Adrenal gland (tissue), 12 donors: Measurements from ENCODE around the gene ADAMTS17. TPM values are rescaled to one million over a fixed set of nuclear protein-coding genes. Genes with fewer than 3 reads are reported as not detected.

ENCODE experiments used
- DNase-seq, 7 donors: peaks; one replicate each; pipeline ENCODE4 v3.0.0-alpha.2; 2019 to 2020
- H3K27ac ChIP-seq, 5 donors: fragments of 200-600 bp; sonication (generic) in 4 of 5; 1 replicate in 3 of 5; 2 replicates in 2 of 5; pipeline versions ENCODE4 v1.5.1 to v1.8.0; 2016 to 2020; ENCODE audit warnings: mild to moderate bottlenecking in 1 of 5
- H3K27me3 ChIP-seq: fragments of 200-600 bp; 2 replicates; pipeline ENCODE4 v1.8.0; 2021
- H3K36me3 ChIP-seq, 2 donors: fragments of 200-600 bp; replicated peaks in 1 of 2; 1 replicate in 1 of 2; 2 replicates in 1 of 2; pipeline versions ENCODE4 v1.5.1 to v1.8.0; 2018 to 2022
- H3K4me1 ChIP-seq, 2 donors: fragments of 200-600 bp; replicated peaks in 1 of 2; 1 replicate in 1 of 2; 2 replicates in 1 of 2; pipeline versions ENCODE4 v1.5.1 to v1.8.0; 2018 to 2021
- H3K4me3 ChIP-seq, 4 donors: fragments of 200-600 bp; sonication (generic) in 3 of 4; one replicate each; pipeline ENCODE4 v1.5.1; 2016 to 2018
- H3K9me3 ChIP-seq, 3 donors: fragments of 200-600 bp; sonication (generic) in 1 of 3; replicated peaks in 1 of 3; 1 replicate in 2 of 3; 2 replicates in 1 of 3; pipeline versions ENCODE4 v1.5.1 to v1.8.0; 2016 to 2021
- POLR2A ChIP-seq, 2 donors: fragments of 450-650 bp; IDR thresholded peaks; one replicate each; pipeline ENCODE4 v1.6.1; 2017; ENCODE audit warnings: antibody characterized with exemption in 2 of 2, mild to moderate bottlenecking in 2 of 2, moderate library complexity in 1 of 2
- WGBS, 4 donors: extraction: QIAGEN DNeasy Blood & Tissue Kit in 2 of 4; methylation state at CpG; one replicate each; pipeline versions ENCODE4 v1.1.5 to v1.1.7; 2013 to 2017; 5-methylcytosine and 5-hydroxymethylcytosine counted together
- intact Hi-C, 2 donors: fragments of 100-400 bp; cut with DNase I; formaldehyde crosslinking; loops; one replicate each; pipeline versions ENCODE4 v1.14.1 to v1.15.0; 2022 to 2023
- polyA plus RNA-seq, 3 donors: library from polyadenylated mRNA; stranded (reverse); fragments of 200-250 nt in 2 of 3; fragments of 350-450 nt in 1 of 3; fragmentation: Illumina TruSeq in 1 of 3; extraction: RNeasy Lipid Tissue Mini Kit (QIAGEN cat#74804) in 1 of 3; gene quantifications; one replicate each; pipeline ENCODE4 v1.2.3, GENCODE V29; 2013 to 2014
- total RNA-seq, 9 donors: library from RNA; depleted of rRNA in 4 of 9; stranded (reverse); fragments of >200 nt in 4 of 9; fragments of 120-200 nt in 1 of 9; fragmentation: NEBNext Ultra II Directional in 1 of 9; extraction: Animal tissue kit (Norgen Biotek cat#: 25700) in 1 of 9; gene quantifications; one replicate each; pipeline versions ENCODE4 v1.1.0 to v1.2.4, GENCODE V29; 2013 to 2023
- TF ChIP-seq, protein P1 (sequence below), 6 experiments: fragments of 450-650 bp in 4 of 6; fragments of 200-600 bp in 2 of 6; sonication (generic) in 1 of 6; IDR thresholded peaks; 1 replicate in 5 of 6; 2 replicates in 1 of 6; pipeline versions ENCODE4 v1.5.1 to v1.8.0; 2016 to 2021; ENCODE audit warnings: antibody characterized with exemption in 6 of 6, mild to moderate bottlenecking in 2 of 6, moderate library complexity in 1 of 6
- donor health status: healthy with polysubstance abuse.
- donor health status: Bipolar disorder and iron deficiency.
- donor health status: DM: yes; HTN: yes; CAD: no.
- donor health status: DM: no; HTN: no; CAD: no.
- donor health status: DM: no; HTN: no; CAD: no.
- donor health status: DM: yes; HTN: yes; CAD: no.

The ADAMTS17 gene
- total and polyA plus RNA-seq, 12 donors, result 0.51 to 14.8 (median 2.9) TPM

DNA sequence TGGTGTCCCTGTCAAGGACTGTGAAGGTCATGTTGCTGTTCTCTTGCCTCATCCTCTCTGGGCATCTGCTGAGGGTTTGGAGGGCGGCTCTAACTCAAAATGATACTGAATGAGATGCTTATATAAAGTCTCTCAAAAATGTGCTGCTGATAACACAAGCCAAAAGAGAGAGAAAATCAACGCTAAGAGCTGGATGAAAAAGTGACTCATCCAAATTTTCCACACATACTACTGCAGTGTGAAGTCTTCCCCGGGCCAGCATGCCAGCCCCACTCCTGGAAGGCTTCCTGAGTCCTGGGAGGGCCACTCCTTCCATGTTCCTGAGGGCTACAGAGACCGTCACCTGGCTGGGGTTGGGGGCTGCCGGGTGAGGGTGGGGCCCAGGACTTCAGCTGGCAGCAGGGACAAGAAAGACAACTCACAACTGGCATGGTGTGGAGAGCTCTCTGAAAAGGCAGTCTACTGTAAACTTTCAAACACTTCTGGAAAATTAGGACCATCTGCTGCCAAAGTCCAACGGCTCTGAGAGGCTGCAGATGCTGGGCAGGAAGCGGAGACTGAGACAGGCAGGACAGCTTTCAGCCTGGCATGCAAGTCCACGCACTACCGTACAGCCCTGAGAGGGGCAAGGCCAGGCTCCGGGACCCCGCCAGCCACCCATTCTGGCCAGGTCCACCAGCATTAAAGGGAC is 200.3 kb downstream of the ADAMTS17 start:
- 67 to 85% (median 80%) methylated on average over 5 to 11 of the region's 11 CpGs for WGBS, 4 donors
- intact Hi-C loops, result no loop called here

DNA sequence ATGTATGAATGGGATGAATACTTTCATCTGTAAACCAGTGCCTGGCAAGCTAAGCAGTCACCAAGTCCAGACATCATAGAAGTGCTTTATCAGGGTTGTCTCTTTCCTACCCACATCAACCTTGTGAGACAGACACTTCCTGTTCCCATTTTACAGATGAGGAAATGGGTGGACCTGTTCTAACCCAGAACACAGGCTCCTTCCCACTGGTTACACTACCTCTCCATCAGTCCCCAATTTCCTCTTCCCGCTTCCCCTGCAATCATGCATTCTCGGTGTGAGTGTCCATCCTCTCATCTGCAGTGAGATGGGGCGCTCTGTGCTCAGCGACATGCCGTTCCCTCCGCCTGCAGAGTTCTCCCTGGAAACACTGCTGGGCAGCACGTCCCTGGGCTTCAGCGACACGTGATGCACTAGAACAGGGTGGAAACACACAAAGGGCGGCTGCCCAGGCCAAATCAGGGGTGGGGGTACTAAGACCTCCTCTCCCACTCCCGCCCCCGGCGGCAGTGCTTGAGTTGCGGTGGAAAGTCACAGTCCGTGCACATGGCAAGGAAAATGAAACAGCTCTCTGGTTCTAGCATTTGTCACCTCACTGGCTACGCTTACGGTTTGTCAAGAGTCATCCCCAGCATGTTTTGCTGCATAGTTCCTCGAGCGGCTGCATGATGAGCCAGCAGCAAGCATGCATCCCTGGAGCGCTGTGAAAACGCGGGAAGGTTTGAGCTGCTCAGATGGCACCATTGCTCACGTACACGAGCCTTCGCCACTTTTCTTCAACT is 201.1 kb downstream of the ADAMTS17 start:
- Histone ChIP-seq H3K36me3 (no peaks in the 10 kb centered on the region), H3K27ac (no peak overlapping the region), H3K4me3 (no peak overlapping the region), H3K4me1 (no peaks in the 10 kb centered on the region), H3K27me3 (no peaks in the 10 kb centered on the region), H3K9me3 (no peaks in the 10 kb centered on the region)
- intact Hi-C loops, result no loop called here
- no peak for DNase-seq
- TF ChIP-seq, protein P1, sequence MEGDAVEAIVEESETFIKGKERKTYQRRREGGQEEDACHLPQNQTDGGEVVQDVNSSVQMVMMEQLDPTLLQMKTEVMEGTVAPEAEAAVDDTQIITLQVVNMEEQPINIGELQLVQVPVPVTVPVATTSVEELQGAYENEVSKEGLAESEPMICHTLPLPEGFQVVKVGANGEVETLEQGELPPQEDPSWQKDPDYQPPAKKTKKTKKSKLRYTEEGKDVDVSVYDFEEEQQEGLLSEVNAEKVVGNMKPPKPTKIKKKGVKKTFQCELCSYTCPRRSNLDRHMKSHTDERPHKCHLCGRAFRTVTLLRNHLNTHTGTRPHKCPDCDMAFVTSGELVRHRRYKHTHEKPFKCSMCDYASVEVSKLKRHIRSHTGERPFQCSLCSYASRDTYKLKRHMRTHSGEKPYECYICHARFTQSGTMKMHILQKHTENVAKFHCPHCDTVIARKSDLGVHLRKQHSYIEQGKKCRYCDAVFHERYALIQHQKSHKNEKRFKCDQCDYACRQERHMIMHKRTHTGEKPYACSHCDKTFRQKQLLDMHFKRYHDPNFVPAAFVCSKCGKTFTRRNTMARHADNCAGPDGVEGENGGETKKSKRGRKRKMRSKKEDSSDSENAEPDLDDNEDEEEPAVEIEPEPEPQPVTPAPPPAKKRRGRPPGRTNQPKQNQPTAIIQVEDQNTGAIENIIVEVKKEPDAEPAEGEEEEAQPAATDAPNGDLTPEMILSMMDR (IDR thresholded peaks at IDR 0.05), result no peak
- no peak for TF ChIP-seq POLR2A (IDR thresholded peaks at IDR 0.05)
- WGBS, 4 donors, result 83 to 91% (median 88%) methylated on average over 23 to 25 of the region's 25 CpGs

More for the DNA sequence above, 200.3 kb downstream of the ADAMTS17 start:
- no peaks in the 10 kb centered on the region for H3K9me3 ChIP-seq
- no peaks in the 10 kb centered on the region for H3K4me1 ChIP-seq
- DNase-seq, result no peak
- no peak overlapping the region for H3K4me3 ChIP-seq
- no peaks in the 10 kb centered on the region for H3K27me3 ChIP-seq
- TF ChIP-seq, protein P1 (IDR thresholded peaks at IDR 0.05), result no peak
- no peak for TF ChIP-seq POLR2A (IDR thresholded peaks at IDR 0.05)
- no peaks in the 10 kb centered on the region for H3K36me3 ChIP-seq
- no peak overlapping the region for H3K27ac ChIP-seq

DNA sequence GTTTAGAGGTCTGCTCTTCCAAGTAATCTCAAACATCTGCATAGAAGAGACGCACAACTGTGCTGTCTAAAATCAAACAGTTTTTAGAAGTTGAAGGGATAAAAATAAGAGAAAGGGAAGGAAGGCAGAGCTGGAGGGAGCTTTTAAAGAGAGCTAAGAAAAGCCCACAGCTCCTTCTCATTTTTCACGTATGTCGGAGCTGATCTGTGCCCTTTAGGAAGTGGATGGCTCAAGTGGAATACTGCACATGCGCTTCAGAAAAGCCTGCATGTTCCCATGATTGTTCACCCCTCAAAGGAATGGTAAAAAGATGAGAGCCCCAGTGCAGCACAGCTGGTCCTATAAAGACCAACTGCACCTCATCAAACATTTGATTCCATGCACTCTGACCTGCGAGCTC is 207.2 kb downstream of the ADAMTS17 start:
- 57 to 80% (median 70%) methylated on average over 5 of the region's 5 CpGs for WGBS, 4 donors
- Histone ChIP-seq H3K9me3 (no peaks in the 10 kb centered on the region), H3K27ac (no peak overlapping the region), H3K36me3 (no peaks in the 10 kb centered on the region), H3K4me3 (no peak overlapping the region), H3K27me3 (no peaks in the 10 kb centered on the region), H3K4me1 (no peaks in the 10 kb centered on the region)
- intact Hi-C loops, result loop anchor here (10.0 kb wide), 2 partner anchors 200 kb away; no protein-coding TSS in a partner anchor
- DNase-seq, result no peak
- TF ChIP-seq POLR2A (IDR thresholded peaks at IDR 0.05), result no peak
- TF ChIP-seq, protein P1 (IDR thresholded peaks at IDR 0.05), result no peak

DNA sequence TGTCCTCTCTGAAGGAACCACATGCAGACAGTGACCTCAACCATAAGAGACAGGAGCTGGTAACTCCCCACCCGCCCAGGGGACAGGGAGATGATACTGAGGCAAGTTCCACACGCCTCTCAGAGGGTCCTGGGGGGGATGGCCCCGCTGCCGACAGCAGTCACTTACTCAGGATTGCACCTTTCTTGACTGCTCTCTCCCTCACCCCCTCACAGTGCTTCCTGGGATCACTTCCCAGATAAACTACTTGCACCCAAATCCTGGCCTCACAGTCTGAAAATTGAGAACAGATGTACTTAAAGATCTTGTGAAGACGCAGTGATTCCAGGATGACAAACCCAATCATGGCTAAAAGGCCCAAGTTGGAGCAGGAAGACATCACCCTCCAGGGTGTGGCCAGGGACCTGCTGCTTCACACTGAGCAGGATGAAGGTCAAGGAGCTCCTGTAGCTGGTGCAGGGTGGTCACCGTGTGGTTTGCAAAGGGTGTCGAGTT is 207.6 kb downstream of the ADAMTS17 start:
- Histone ChIP-seq H3K27ac (no peak overlapping the region), H3K9me3 (no peaks in the 10 kb centered on the region), H3K27me3 (no peaks in the 10 kb centered on the region), H3K4me1 (no peaks in the 10 kb centered on the region), H3K4me3 (no peak overlapping the region), H3K36me3 (no peaks in the 10 kb centered on the region)
- intact Hi-C loops, result loop anchor here (10.0 kb wide), 2 partner anchors 199 to 201 kb away; no protein-coding TSS in a partner anchor
- no peak for DNase-seq
- TF ChIP-seq, protein P1 (IDR thresholded peaks at IDR 0.05), result no peak
- TF ChIP-seq POLR2A (IDR thresholded peaks at IDR 0.05), result no peak
- WGBS, 4 donors, result 76 to 84% (median 80%) methylated on average over 7 of the region's 7 CpGs
